Left renal pelvis (tissue), 4 donors: ENCODE results near the gene PSD2. TPM values are rescaled to one million over a fixed set of nuclear protein-coding genes. Genes with fewer than 3 reads are reported as not detected.

Experiments
- DNase-seq, 4 donors: peaks; one replicate each; pipeline ENCODE4 v3.0.0-alpha.2; 2013; ENCODE audit warnings: low read depth in 4 of 4, low spot score in 3 of 4
- polyA plus RNA-seq, 4 donors: library from polyadenylated mRNA; unstranded; fragments of 120-200 nt; gene quantifications; one replicate each; pipeline ENCODE4 v1.2.1, GENCODE V29; 2013; ENCODE audit not compliant: insufficient read length in 4 of 4

PSD2 gene
- polyA plus RNA-seq, 4 donors, result 1.5 to 2.5 (median 2.1) TPM

- no peak for DNase-seq
These were observed 56.0 kb downstream of the PSD2 start for GRCh38 chr5:139851558-139851957.

DNA sequence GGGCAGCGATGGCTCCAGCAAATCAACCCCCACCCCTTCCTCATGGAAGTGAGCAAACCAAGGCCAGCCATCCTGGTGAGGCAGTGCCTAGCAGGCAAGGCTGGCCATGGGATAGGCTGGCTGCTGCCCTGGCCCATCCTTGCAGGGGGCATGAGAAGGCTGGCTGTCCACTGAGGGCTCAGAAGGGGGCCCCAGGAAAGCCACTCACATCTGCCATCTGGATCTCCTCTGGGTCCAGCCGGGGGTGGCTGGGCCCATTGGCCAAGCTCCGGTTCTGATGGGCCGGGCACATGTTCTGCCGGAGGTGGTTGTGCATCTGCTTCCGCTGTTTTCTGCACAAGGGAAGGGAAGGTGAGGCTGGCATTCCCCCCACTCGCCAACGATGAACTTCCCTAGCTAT is 57.1 kb downstream of the PSD2 start:
- DNase-seq, result no peak

GRCh38 chr5:139854029-139854605 is 58.5 kb downstream of the PSD2 start:
- DNase-seq, result no peak

DNA sequence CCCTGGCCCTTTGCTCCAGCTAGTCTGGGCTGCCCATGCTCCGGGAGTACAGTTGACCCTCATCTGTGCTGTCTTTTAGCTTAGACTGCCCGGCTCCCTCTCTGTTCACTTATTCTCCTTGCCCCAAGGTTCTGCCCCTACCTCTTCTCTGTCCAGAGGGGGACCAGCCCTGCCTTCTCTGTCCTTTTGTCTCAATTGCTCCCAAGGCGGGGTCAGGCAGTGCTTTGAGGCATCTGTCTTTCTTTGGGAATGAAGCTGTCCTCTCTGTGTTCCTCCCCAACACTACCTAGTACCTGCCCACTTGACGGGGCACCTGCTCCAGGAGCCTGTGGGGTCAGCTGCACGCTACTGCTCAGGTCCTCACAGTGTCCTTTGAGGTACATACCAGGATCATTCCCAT is 59.3 kb downstream of the PSD2 start:
- no peak for DNase-seq

GRCh38 chr5:139855451-139855850 is 59.8 kb downstream of the PSD2 start:
- DNase-seq, result no peak

DNA sequence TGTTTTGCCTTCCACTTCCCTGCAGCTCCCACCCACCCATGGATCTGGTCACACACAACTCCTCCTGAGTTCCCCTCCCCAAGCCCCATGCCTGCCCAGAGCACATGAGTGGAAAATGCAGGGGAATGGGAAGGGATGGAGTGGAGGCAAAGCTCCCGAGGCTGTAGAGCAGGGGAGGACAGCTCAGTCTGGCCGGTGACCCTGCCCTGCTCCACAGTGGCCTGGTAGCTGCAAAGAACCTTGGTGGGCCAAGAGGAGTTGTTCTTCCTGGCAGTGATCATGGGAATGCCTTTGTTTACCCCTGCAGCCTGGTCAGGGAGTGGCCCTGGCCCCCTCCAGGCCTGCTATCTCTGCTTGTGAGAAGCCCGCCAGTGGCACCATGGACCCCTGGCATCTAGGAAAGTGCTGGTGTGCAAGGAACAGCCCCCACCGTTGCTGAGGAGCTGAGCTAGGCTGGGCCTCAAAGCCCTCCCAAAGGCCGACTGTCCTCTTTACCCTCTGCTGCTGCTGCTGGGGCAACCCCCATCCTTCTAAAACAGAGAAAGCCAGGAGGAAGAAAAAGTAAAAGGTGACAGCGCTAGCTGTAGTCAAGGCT is 60.4 kb downstream of the PSD2 start:
- no peak for DNase-seq

DNA sequence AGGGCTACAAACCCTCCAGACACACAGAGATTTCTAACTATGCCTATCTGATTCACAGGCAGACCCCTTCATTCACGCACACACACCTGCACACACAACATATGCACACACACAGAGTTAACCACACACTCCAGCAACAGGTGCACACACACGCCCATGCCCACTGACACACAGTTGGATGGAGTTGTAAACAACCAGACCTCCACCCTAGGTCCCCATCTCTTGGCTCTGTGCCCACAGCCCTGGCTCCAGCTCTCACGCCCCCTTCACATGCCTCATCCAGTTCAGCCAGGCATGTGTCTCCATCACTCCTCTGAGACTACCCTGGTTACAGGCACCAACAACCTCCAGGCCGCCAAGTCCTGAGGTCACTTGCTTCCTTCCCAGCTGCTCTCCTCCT is 61.1 kb downstream of the PSD2 start:
- DNase-seq, result no peak

DNA sequence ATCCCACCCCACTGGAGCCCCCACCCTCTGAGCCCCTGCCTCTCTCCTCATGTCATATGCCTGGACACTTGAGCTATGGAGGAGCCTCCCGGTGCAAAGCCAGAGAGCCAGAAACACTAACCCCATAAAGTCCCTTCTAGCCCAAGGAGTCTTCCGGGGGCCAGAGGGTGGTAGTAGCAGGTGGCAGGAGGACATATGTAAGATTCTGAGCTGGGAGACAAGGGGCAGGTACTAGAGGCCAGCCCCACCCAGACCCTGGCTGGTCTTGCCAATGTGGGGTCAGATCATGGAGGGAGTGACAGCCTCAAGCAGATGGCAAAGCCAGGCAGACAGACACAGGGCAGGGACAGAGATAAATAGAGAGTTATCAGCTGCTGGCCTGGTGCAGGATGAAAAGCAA is 63.4 kb downstream of the PSD2 start:
- DNase-seq, result no peak

- DNase-seq, result no peak
These were observed 65.6 kb downstream of the PSD2 start for GRCh38 chr5:139861021-139861888.

GRCh38 chr5:139861889-139862207 is 66.2 kb downstream of the PSD2 start:
- no peak for DNase-seq

DNA sequence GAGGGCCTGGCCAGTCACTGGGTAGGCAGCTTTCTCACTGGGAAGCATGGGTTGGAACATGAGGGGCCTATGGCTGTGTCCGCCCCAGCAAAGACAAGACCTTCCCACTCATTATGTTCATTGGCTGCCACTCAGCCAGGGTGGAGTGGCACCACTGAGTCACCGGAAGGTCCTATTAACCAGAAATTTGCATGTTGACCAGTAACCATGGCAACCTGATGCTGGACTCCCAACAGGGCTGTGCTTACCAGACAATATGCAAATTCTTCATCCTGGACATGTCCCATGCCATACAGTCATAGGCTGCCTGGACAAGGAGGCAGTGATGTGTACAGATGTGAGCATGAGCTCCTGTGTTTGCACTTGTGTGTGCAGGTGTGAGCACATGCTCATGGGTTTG is 66.7 kb downstream of the PSD2 start:
- DNase-seq, result no peak

DNA sequence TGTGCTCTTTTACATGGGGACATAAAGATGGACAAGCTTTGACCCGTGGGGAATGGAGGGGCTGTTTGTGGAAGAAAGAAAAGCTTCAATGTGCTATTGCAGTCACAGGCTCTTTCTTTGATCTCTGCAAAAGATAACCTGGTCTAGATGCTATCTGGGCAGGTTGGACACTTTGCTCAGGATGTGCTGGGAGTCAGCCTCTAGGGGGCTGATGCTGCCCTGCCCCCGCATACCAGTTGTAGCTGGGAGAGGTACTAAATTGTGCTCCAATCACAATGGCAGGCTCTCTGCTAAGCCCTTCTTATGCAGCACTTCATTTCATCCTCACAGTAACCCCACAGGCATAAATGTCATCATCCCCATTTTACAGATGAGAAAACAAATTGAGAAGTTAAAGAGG is 67.2 kb downstream of the PSD2 start:
- DNase-seq, result no peak

DNA sequence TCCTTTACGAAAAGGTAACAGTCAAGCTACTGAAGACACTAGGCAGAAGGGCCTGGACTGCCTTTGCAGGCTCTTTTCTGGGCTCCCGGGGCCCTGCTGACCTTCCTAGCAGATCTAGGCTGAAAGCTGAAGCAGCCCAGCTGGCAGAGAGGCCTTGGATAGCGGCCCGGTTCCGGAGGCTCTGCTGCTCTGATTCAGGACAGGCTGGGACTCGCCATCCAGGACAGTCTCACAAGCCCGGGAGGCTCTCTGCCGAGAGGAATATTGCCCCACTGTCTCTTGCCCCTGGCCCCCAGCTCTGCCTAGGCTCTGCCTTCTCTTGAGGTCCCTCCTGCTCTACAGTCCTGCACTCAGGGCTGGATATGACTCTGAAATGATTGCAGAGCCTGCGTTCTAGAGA is 67.8 kb downstream of the PSD2 start:
- DNase-seq, result no peak

GRCh38 chr5:139863855-139864558 is 68.4 kb downstream of the PSD2 start:
- DNase-seq, result peak in 1 of 4 donors; percentile 46

GRCh38 chr5:139864716-139865483 is 69.3 kb downstream of the PSD2 start:
- no peak for DNase-seq

DNA sequence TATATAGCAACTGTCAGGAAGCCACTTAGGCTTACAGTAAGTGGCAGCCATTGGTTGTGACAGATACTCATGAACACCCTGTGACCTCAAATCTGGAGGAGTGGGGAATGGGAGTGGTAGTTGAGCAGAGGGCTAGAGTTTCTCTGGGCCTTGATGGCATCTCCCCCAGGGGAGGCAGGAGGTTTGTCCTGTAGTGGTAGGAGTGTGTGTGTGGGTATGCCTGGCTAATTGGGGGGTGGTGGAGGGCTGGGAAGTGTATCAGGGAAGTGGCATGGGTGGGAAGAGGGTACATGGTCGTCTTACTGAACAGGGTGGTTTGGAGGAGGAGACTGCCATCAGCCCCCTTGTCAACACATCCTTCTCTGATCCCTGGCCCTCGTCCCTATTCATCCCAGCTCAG is 71.5 kb downstream of the PSD2 start:
- DNase-seq, result no peak

GRCh38 chr5:139867581-139867980 is 72.0 kb downstream of the PSD2 start:
- DNase-seq, result no peak

DNA sequence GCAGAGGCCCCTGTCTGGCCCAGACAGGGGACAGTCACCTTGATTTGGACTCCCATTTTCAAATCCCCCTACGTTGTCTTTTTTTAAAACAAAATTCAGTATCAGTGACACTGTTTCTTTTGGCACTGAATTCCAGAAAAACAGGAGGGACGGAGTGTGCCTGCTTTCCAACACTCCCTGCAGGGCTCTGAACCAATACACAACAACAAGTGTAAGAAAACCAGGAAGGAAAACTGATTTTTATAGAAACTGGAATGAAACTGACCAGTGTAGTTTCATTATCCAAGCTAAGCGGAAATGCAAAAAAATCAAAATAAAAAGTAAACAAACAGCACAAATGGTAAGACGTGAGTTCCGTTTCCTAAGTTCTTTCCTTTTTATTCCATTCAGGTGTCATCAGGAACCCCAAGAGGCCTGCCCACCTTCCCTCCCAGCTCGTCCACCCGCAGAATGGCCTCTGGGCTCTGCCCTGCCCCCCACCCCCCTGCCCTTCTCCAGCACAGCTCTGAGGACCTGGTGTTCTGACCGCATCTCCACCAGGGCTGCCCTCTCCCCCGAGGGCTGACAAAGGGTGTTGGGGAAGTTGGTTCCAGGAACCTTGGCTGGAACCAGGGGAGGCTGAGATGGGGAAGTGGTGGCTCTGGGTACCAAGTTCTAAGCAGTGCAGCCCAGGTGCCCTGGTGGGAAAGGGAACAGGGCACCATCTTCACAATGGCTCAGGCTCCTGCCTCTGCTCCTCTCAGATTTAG is 73.6 kb downstream of the PSD2 start:
- no peak for DNase-seq

- DNase-seq, result no peak
These were observed 75.1 kb downstream of the PSD2 start for GRCh38 chr5:139870677-139871076.

DNA sequence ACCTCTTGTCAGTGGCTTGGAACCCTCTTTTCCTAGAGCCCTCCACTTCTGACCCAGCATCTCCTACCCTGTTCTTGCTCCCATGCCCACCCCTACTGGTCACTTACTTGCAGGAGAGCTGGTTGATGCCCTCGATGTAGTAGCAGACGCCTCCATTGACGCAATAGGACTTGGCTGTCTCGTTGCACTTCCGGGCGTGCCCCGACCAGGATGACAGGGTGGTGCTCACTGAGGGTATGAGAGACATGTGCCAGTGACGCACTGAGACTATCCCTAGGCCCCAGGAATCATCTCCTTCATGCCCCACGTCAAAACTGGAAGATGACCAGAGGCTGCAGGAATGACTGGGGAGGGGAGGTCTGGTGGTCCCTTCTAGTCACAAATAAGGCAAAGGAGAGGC is 76.0 kb downstream of the PSD2 start:
- no peak for DNase-seq
